Activated CD4-positive, alpha-beta T cell treated with anti-CD3 and anti-CD28 coated beads, Interleukin-2, Interleukin-6, amounts not matched to agents 100 ng/mL and 50 ng/mL, durations not matched to agents 16 hours and 8 hours (primary cell): Measurements from ENCODE around the gene TIMP2.
"Not testable (repeated sequence)": the region's sequence is repeated elsewhere in the genome, so short reads cannot be mapped to it uniquely, and the experiment has no call there.

Experiments
- DNase-seq: peaks from one replicate; pipeline ENCODE4 v3.0.0-alpha.2; 2020

The TIMP2 gene

GRCh38 chr17:78929908-78930775 is 5.0 kb upstream of the TIMP2 start:
- no peak for DNase-seq

DNA sequence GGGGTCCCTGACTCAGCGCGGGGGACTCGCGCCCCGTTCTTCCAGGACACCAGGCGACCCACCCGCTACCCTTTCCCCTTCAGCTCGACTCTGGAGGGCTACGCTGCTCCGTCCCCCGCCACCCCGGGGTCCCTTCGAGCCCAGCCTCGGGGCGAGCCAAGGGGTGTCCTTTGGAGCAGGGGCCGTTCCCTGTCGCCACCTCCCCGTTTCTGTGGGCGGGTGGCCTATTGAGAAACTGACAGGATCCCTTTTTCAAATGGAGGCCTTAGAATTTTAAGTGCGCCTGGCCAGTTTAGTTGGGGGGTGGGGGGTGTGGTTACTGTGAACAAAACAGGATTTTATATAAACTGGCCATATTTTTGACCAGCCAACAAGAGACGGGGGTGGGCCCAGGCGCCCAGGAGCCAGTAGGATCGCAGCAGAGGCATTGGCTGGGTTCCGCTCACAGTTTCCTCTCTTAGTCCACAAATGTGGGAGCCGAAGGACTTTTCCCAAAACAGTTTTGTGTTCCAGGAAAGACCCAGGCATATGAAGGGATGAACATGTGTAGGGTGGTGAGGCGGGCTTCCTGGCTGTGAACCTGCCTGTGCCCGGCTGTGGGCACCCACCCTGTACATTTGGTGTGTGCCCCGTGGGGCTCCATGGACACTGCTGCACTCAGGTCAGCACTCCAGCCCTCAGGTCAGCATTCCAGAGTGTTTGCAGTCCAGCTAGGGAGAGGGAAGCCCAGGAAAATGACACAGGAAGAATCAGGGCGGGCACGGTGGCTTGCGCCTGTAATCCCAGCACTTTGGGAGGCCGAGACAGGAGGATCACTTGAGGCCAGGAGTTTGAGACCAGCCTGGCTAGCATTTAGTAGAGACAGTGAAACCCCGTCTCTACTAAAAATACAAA is 722 bp upstream of the TIMP2 start:
- no peak for DNase-seq

DNA sequence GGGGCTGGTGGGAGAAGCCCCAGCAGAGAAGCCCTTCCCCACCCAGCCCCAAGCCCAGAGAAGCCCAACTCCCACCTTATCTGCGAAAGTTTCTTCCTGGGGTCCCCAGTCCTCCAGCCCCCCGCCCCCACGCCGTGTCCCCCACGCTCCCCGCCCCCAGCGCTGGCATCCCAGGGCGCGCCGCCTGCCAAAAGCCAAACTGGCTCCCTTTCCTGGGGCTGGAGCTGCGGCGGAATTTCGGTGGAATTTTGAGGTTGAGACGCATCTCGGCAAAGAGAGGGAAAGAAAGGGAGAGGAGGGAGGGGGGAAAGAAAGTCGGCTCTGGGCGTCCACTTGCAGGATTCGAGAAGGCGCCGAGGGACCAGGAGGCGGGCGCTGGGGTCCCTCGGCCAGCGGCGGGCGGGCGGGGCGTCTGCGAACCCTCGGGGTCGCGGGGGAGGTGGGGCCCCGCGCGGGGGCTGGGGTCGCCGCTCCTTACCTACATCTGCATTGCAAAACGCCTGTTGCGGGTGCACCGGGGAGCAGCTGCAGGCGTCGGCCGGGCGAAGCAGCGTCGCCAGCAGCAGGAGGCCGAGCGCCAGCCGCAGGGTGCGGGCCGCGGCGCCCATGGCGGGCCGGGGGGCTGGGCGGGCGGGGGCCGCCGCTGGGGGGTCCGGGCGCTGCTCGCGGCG is 571 bp downstream of the TIMP2 start:
- no peak for DNase-seq

- peak; percentile 53 for DNase-seq
Measured at GRCh38 chr17:78923660-78924453, 1.3 kb downstream of the TIMP2 start.

- no peak for DNase-seq
Measured at GRCh38 chr17:78922816-78923498, 2.2 kb downstream of the TIMP2 start.

DNA sequence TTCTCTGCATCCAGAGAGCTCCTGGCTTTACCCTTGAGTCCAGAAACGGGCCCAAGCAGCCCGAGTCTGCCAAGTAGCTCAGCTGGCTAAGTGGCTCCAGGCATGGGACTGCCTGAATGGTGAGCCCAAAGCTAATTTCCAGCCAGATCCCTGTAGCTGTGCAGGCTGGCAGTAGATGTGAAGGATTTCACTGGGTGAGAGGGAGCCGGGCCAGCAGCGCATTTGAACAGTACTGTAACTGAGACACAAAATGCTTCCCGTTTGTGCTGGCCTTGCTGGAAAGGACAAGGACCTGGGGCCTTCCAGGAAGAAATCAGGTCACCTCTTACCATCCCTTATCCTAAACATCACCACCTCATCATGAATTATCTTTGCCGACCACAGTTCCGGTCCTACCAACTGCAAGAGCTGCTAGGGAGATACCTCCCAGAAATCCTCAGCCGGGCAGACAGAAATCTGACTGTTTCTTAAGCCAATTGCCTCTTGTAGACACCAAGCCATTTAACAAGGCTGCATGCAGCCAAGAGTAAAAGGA is 3.7 kb downstream of the TIMP2 start:
- DNase-seq = no peak

DNA sequence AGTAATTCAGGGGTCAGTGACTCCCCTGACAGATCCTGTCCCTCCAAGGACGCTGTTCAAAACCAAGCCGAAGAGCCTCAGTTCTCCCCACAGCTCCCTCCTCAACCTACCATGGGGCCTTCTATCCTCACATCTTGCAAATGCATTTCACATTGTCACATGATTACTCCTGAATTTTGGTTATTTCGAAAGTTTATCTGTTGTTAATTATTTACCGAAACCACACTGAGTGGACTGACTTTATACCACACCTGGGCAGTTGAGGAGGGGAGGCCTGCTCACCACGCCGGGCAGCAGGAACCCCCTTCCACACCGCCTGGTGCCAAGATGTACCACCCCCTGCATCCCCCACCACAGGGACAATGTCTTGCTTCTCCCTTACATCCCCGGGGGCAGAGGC is 4.7 kb downstream of the TIMP2 start:
- DNase-seq = no peak

- no peak for DNase-seq
Measured at GRCh38 chr17:78919861-78920450, 5.2 kb downstream of the TIMP2 start.

GRCh38 chr17:78918979-78919378 is 6.2 kb downstream of the TIMP2 start:
- no peak for DNase-seq

DNA sequence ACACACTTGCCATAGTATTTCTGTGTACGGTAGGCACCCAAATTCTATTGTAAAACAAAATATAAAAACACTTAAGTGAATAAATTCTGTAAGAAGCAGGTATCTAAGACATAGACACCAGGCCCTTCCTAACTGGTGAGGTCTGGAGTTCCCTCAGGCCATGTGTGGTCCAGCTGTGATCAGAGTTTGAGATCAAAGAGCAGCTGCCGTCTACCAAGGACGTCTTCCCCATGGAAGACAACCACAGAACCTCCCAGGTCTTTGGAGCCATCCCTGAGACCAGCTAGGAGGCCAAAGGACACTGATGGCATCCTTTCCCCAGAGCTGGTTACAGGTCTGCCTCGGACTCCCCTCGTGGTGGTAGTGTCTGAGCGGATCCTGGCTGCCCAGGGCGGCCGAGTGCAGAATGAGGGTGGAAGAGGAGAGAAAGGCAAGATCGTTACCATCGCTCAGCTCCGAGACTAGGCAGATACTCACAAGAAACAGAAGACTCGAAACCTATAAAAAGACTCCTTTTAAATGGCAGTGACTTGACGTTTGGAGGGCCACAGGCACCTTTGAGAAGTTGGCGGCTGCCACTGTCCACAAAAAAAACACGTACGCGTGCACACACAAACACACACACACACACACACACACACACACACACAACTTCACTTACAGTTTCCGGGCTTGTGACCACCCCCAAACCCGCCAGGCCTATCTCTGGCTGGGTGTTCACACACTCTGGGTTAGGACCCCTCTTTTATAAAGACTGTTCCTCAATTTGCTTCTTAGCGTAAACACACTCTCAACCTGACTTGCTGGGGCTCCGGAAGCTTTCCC is 7.5 kb downstream of the TIMP2 start:
- no peak for DNase-seq

- DNase-seq = no peak
Measured at GRCh38 chr17:78915872-78916632, 9.1 kb downstream of the TIMP2 start.

DNA sequence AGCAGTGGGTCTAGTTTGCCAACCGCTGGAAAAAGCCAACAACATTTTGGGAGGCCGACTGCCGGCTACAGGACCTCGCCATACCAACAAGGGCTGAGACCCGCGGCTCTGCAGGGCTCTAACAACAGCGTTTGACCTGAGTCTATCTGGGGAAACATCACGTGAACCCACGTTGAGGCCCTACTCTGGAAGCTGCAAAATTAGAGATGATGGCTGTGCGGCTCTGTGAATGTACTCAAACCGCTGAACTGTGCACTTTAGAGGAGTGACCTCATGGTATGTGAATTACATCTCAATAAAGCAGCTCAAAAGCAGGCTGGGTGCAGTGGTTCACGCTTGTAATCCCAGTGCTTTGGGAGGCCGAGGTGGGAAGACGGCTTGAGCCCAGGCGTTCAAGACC is 12.1 kb downstream of the TIMP2 start:
- DNase-seq = no peak

- DNase-seq = no peak
Measured at GRCh38 chr17:78912082-78912481, 13.1 kb downstream of the TIMP2 start.

- DNase-seq = not testable (repeated sequence)
Measured at GRCh38 chr17:78911543-78911942, 13.6 kb downstream of the TIMP2 start.

DNA sequence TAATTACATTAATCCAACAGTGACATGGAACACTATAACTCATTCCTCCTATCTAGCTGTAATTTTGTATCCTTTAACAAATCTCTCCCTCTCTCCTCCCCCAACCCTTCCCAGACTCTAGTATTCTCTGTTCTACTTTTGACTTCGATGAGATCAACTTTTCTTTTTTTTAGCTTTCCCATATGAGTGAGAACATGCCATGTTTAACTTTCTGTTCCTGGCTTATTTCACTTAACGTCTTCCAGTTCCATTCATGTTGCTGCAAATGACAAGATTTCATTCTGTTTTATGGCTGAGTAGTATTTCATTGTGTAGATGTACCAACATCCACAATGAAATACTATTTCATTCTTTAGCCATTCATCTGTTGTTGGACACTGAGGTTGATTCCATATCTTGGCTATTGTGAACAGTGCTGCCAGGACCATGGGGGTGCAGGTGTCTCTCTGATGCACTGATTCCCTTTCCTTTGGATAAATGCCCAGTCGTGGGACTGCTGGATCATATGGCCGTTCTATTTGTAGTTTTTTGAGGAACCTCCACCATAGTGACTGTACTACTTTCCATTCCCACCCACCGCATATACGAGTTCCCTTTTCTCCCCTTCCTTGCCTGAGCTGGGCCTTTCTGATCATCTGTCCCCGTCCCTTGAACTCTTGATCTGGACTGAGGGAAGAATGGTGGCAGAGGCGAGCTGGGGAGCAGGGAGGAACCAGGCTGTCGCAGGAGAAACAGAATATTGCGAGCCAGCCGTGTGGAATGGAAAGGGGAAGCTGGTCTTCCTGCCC is 14.5 kb downstream of the TIMP2 start:
- DNase-seq = no peak

GRCh38 chr17:78908426-78908825 is 16.8 kb downstream of the TIMP2 start:
- DNase-seq = no peak

DNA sequence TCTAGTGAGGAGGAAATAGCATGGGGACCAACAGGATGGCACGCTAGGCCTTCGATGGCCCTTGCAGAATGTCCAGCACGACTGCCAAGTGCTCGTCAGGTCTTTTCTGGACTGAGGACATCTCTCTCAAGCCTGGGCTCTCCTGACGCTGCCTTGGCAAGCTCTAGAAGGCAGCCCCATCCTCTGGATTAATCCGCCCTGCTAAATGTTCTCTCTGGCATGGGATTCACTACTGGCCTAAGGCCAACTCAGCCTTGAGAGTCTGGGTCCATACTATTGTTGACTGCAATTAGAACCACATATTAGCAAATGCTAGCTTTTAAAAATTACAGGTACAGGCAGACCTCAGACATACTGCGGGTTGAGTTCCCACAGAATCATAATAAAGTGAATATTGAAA is 19.6 kb downstream of the TIMP2 start:
- DNase-seq = no peak

- DNase-seq = no peak
Measured at GRCh38 chr17:78905116-78905515, 20.1 kb downstream of the TIMP2 start.

DNA sequence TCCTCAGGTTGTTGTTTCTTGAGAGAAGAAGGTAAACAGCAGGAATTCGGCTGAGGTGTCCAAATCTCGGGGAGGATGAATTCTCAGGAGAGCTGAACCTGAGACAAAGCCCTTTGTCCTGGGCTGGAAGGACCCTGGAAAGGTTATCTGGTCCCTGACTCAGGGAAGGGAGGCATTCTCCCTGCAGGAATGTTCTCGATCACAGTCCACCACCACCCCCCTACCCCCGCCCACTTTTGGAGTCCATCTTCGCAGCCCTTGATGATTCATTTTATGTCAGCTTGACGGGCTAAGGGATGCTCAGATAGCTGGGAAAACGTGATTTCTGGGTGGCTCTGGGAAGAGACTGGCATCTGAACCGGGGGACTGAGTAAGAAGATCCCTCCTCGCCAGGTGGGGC is 20.8 kb downstream of the TIMP2 start:
- DNase-seq = no peak
